GM10248 (cell line): ENCODE data around the gene MAPKAP1.

Source experiments
- CTCF ChIA-PET: fragments of 300-600 bp; sonication (Branson Sonifier 250); formaldehyde crosslinking; extraction: SDS; loops from one replicate; lab custom pipeline; 2021; ENCODE audit warnings: antibody characterized with exemption; lab: Yijun Ruan, JAX
- POLR2A ChIA-PET: fragments of 350-650 bp; sonication (Branson Sonifier 250); formaldehyde crosslinking; extraction: SDS; loops from one replicate; lab custom pipeline; 2020; ENCODE audit warnings: antibody characterized with exemption; lab: Yijun Ruan, JAX
- DNase-seq: peaks from one replicate; pipeline ENCODE4 v3.0.0; 2012; ENCODE audit errors: extremely low spot score
- TF ChIP-seq, protein P1 (sequence below): IDR thresholded peaks from 2 replicates; pipeline ENCODE4 v1.5.1; 2012; ENCODE audit warnings: mild to moderate bottlenecking, low read depth; ENCODE audit errors: extremely low read depth, missing control alignments, control extremely low read depth

The MAPKAP1 gene

DNA sequence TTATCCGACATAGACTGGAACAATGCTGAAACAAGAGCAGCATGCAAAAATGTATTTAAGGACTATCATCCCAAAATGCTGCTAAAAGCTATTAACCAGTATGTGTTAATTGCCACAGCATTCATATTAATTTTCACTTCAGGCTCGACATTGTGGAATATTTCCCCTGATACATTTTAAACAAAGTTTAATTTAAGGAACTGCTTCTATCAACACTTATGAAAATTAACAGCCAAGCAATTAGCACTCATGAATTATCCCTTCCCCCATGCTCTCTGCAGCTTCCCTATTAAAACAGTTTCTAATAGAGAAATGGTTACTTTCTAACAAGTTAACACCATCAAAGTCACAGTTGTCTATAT lies 54.8 kb downstream of the MAPKAP1 start:
- no peak for DNase-seq
- TF ChIP-seq, protein P1, sequence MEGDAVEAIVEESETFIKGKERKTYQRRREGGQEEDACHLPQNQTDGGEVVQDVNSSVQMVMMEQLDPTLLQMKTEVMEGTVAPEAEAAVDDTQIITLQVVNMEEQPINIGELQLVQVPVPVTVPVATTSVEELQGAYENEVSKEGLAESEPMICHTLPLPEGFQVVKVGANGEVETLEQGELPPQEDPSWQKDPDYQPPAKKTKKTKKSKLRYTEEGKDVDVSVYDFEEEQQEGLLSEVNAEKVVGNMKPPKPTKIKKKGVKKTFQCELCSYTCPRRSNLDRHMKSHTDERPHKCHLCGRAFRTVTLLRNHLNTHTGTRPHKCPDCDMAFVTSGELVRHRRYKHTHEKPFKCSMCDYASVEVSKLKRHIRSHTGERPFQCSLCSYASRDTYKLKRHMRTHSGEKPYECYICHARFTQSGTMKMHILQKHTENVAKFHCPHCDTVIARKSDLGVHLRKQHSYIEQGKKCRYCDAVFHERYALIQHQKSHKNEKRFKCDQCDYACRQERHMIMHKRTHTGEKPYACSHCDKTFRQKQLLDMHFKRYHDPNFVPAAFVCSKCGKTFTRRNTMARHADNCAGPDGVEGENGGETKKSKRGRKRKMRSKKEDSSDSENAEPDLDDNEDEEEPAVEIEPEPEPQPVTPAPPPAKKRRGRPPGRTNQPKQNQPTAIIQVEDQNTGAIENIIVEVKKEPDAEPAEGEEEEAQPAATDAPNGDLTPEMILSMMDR = no peak
- CTCF ChIA-PET = interaction anchor here (0.7 to 1.7 kb wide), 6 partner anchors 9 to 49 kb away, joined by 3 to 4 read pairs (median 3); no protein-coding TSS in a partner anchor
- POLR2A ChIA-PET = no interaction called here

DNA sequence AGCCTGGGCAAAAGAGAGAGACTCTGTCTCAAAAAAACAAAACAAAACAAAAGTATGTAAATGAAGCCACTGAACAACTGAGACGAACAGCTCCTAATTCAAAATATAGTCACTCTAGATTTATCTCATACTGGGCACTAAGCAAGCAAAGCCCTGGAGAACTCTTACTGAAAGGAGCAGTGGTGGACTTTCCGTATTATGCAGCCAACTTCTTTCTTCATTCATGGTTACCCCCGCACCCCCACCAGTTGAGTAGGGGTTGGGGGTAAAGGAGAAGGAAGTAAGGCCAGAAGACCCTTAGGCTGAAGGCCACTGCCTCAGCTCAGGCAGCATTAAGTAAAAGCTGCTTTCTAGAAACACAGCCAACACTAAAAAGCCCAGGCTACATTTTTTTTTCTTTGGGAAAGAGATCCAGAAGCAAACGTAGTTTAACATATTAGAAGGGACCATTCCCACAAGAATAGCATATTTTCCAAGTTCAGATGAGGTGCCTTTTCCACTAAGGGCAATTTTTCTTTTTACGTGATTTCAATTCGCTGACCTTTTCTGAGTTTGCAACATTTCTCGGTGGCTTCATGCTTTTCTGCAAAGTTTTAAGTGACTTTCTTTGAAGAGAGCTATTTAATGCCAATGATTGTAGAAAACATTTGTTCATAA lies 55.3 kb downstream of the MAPKAP1 start:
- no peak for DNase-seq
- POLR2A ChIA-PET = interaction anchor here (0.6 kb wide), 1 partner anchor 172 kb away, joined by 3 read pairs; no protein-coding TSS in a partner anchor
- CTCF ChIA-PET = interaction anchor here (0.7 to 1.7 kb wide), 10 partner anchors 8 to 100 kb away, joined by 3 to 5 read pairs (median 3); no protein-coding TSS in a partner anchor
- TF ChIP-seq, protein P1 = no peak

DNA sequence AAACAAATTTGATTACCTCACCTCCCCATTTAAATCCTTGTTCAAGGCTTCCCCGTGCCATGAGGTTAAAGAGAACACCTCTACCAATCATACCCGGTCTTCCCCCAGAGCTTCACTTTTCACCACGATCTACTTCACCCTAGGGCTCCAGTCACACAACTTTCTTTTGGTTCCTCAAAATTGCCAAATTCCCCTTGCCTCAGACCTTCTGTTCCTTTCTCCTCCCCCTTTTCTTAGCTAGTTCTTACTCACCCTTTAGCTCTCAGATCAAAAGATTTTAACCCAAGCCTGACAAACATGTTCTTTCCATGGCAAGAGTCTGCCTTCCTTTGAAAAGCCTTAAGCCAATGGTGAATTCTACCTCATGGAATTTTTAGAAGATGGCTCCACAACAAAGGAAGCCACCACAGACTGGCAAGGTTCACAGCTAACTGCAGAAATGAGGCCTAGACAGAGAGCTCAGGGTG lies 56.7 kb downstream of the MAPKAP1 start:
- POLR2A ChIA-PET = interaction anchor here (0.7 kb wide), 1 partner anchor 18 kb away, joined by 4 read pairs; no protein-coding TSS in a partner anchor
- TF ChIP-seq, protein P1 = no peak
- CTCF ChIA-PET = interaction anchor here (0.9 to 1.7 kb wide), 8 partner anchors 9 to 92 kb away, joined by 3 to 5 read pairs (median 4); no protein-coding TSS in a partner anchor
- DNase-seq = peak; percentile 67

DNA sequence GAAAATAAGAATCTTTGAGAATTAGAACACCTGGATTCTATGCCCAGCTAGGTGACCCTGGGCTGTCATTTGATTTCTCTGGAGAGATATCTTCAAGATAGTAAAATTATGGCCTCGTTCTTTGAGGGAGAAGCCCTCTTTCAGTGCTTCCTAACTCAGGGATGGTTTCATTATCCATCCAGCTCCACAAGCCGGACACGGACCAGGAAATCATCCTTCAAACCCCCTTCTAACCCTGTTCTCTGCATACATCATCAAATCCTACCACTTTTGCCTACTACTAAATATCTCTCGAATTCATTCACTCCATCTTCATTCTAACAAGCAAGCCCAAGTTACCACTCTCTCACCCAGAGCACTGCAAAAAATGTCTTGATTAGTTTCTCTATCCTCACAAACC lies 57.2 kb downstream of the MAPKAP1 start:
- CTCF ChIA-PET = interaction anchor here (0.9 to 1.7 kb wide), 5 partner anchors 10 to 91 kb away, joined by 3 to 5 read pairs (median 4); no protein-coding TSS in a partner anchor
- no peak for DNase-seq
- TF ChIP-seq, protein P1 = no peak
- POLR2A ChIA-PET = interaction anchor here (0.7 kb wide), 1 partner anchor 17 kb away, joined by 4 read pairs; no protein-coding TSS in a partner anchor

DNA sequence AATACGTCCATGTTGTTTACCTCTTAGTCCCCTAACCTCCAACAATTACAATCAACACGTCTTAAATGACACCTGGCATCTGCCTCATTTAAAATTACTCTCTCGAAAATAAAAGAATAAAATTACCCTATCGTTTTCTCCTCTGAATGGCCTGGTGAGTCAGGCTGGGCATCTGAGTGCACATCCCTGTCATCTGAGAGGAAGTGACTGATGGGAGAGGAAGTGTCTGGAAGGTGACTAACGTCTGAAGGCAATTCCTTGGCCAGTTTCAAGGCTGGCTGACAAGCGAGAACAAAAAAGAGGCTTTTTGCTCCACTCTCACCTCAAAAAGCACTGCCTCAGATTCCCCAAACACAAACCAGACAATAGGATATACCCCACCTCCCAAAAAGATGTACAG lies 57.7 kb downstream of the MAPKAP1 start:
- CTCF ChIA-PET = interaction anchor here (1.6 kb wide), 1 partner anchor 10 kb away, joined by 4 read pairs; no protein-coding TSS in a partner anchor
- TF ChIP-seq, protein P1 = no peak
- POLR2A ChIA-PET = no interaction called here
- no peak for DNase-seq

DNA sequence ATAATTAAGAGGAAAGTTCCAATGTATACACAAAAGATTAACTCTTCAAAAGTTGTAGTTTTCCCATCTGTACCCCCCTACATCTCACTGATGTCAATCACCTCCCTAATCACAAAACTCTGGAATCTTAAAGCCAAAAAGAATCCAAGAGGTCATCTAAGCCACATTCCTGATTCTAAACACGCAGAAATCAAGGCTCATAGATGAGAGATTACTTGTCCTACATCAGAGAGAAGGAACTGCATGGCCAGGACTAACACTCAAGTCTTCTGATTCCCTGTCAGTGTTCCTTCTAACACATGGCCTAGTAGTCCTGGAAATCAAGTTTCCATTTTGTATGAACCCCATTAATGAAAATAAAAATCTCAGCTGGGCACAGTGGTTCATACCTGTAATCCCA lies 58.7 kb downstream of the MAPKAP1 start:
- TF ChIP-seq, protein P1 = no peak
- CTCF ChIA-PET = interaction anchor here (1.4 kb wide), 1 partner anchor 31 kb away, joined by 4 read pairs; no protein-coding TSS in a partner anchor
- POLR2A ChIA-PET = no interaction called here
- DNase-seq = no peak
